Peyer's patch (tissue), 4 donors: ENCODE data around the gene RPL35A.

Experiments
- CTCF ChIP-seq, 6 experiments: fragments of 450-650 bp in 4 of 6; fragments of 200-600 bp in 2 of 6; sonication (generic) in 1 of 6; IDR thresholded peaks; one replicate each; pipeline ENCODE4 v1.5.1; 2017 to 2019; ENCODE audit warnings: antibody characterized with exemption in 6 of 6, mild to moderate bottlenecking in 3 of 6, moderate library complexity in 1 of 6
- POLR2A ChIP-seq, 2 donors: fragments of 450-650 bp; IDR thresholded peaks; one replicate each; pipeline ENCODE4 v1.5.1; 2017; ENCODE audit warnings: antibody characterized with exemption in 2 of 2, mild to moderate bottlenecking in 2 of 2, moderate library complexity in 2 of 2

- no peak for TF ChIP-seq CTCF (IDR thresholded peaks at IDR 0.05)
- no peak for TF ChIP-seq POLR2A (IDR thresholded peaks at IDR 0.05)
These were observed 46.9 kb downstream of the RPL35A start for GRCh38 chr3:197996855-197997254.
